ENCODE results near the gene CTNNBL1. TPM values are rescaled to one million over a fixed set of nuclear protein-coding genes. Genes with fewer than 3 reads are reported as not detected.

The CTNNBL1 gene
- total and polyA plus RNA-seq, 2 experiments from 2014 or later: 36.3 to 68.7 TPM

DNA sequence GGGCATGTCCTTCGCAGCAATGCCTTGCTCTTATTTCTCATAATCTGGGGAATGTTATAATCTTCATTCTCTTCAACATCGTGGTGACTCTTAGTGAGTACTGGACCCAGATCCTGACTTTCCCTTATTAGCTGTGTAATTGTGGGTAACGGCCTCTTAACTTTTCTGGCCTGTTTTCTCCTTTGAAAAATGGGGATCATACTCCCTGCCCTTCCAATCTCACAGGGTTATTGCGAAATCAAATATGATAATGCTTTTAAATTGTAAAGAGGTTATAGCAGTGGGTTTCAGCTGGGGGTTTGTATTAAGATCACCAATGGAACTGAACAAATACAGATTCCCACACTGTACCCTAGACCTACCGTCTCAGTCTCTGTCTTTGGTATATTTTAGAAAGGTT, 77.1 kb downstream of the CTNNBL1 start:
- no peaks in the 10 kb centered on the region for H3K27me3 Mint-ChIP-seq (ENCODE audit: insufficient read depth, low read depth, poor library complexity)
- H3K27ac ChIP-seq (ENCODE audit: low read depth): no peak overlapping the region
- no peaks in the 10 kb centered on the region; the same call in 2 of the 3 replicates for H3K36me3 Mint-ChIP-seq (ENCODE audit: low read depth)
- H4K20me1 ChIP-seq (replicated peaks; ENCODE audit: insufficient read depth): peaks cover 12% of the 10 kb centered on the region; the same call in 1 of the 2 replicates
- no peaks in the 10 kb centered on the region for H3K9me3 Mint-ChIP-seq
- no peaks in the 10 kb centered on the region for H3F3A ChIP-seq (replicated peaks; ENCODE audit: low read depth)
- H3K4me3 ChIP-seq: no peak overlapping the region
- H3K4me1 Mint-ChIP-seq: peaks cover 3% of the 10 kb centered on the region; the same call in 1 of the 3 replicates
- no peak for ATAC-seq
- no peaks in the 10 kb centered on the region for H3K27me3 ChIP-seq (ENCODE audit: insufficient read depth)
- TF ChIP-seq, protein P1, sequence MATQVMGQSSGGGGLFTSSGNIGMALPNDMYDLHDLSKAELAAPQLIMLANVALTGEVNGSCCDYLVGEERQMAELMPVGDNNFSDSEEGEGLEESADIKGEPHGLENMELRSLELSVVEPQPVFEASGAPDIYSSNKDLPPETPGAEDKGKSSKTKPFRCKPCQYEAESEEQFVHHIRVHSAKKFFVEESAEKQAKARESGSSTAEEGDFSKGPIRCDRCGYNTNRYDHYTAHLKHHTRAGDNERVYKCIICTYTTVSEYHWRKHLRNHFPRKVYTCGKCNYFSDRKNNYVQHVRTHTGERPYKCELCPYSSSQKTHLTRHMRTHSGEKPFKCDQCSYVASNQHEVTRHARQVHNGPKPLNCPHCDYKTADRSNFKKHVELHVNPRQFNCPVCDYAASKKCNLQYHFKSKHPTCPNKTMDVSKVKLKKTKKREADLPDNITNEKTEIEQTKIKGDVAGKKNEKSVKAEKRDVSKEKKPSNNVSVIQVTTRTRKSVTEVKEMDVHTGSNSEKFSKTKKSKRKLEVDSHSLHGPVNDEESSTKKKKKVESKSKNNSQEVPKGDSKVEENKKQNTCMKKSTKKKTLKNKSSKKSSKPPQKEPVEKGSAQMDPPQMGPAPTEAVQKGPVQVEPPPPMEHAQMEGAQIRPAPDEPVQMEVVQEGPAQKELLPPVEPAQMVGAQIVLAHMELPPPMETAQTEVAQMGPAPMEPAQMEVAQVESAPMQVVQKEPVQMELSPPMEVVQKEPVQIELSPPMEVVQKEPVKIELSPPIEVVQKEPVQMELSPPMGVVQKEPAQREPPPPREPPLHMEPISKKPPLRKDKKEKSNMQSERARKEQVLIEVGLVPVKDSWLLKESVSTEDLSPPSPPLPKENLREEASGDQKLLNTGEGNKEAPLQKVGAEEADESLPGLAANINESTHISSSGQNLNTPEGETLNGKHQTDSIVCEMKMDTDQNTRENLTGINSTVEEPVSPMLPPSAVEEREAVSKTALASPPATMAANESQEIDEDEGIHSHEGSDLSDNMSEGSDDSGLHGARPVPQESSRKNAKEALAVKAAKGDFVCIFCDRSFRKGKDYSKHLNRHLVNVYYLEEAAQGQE (IDR thresholded peaks at IDR 0.05; ENCODE audit: unreplicated experiment): no peak
- TF ChIP-seq, protein P2, sequence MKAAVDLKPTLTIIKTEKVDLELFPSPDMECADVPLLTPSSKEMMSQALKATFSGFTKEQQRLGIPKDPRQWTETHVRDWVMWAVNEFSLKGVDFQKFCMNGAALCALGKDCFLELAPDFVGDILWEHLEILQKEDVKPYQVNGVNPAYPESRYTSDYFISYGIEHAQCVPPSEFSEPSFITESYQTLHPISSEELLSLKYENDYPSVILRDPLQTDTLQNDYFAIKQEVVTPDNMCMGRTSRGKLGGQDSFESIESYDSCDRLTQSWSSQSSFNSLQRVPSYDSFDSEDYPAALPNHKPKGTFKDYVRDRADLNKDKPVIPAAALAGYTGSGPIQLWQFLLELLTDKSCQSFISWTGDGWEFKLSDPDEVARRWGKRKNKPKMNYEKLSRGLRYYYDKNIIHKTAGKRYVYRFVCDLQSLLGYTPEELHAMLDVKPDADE (IDR thresholded peaks at IDR 0.05): no peak
- TF ChIP-seq ZNF331 (CRISPR knock-in tag; IDR thresholded peaks at IDR 0.05; ENCODE audit: low read depth): no peak
- TF ChIP-seq, protein P3, sequence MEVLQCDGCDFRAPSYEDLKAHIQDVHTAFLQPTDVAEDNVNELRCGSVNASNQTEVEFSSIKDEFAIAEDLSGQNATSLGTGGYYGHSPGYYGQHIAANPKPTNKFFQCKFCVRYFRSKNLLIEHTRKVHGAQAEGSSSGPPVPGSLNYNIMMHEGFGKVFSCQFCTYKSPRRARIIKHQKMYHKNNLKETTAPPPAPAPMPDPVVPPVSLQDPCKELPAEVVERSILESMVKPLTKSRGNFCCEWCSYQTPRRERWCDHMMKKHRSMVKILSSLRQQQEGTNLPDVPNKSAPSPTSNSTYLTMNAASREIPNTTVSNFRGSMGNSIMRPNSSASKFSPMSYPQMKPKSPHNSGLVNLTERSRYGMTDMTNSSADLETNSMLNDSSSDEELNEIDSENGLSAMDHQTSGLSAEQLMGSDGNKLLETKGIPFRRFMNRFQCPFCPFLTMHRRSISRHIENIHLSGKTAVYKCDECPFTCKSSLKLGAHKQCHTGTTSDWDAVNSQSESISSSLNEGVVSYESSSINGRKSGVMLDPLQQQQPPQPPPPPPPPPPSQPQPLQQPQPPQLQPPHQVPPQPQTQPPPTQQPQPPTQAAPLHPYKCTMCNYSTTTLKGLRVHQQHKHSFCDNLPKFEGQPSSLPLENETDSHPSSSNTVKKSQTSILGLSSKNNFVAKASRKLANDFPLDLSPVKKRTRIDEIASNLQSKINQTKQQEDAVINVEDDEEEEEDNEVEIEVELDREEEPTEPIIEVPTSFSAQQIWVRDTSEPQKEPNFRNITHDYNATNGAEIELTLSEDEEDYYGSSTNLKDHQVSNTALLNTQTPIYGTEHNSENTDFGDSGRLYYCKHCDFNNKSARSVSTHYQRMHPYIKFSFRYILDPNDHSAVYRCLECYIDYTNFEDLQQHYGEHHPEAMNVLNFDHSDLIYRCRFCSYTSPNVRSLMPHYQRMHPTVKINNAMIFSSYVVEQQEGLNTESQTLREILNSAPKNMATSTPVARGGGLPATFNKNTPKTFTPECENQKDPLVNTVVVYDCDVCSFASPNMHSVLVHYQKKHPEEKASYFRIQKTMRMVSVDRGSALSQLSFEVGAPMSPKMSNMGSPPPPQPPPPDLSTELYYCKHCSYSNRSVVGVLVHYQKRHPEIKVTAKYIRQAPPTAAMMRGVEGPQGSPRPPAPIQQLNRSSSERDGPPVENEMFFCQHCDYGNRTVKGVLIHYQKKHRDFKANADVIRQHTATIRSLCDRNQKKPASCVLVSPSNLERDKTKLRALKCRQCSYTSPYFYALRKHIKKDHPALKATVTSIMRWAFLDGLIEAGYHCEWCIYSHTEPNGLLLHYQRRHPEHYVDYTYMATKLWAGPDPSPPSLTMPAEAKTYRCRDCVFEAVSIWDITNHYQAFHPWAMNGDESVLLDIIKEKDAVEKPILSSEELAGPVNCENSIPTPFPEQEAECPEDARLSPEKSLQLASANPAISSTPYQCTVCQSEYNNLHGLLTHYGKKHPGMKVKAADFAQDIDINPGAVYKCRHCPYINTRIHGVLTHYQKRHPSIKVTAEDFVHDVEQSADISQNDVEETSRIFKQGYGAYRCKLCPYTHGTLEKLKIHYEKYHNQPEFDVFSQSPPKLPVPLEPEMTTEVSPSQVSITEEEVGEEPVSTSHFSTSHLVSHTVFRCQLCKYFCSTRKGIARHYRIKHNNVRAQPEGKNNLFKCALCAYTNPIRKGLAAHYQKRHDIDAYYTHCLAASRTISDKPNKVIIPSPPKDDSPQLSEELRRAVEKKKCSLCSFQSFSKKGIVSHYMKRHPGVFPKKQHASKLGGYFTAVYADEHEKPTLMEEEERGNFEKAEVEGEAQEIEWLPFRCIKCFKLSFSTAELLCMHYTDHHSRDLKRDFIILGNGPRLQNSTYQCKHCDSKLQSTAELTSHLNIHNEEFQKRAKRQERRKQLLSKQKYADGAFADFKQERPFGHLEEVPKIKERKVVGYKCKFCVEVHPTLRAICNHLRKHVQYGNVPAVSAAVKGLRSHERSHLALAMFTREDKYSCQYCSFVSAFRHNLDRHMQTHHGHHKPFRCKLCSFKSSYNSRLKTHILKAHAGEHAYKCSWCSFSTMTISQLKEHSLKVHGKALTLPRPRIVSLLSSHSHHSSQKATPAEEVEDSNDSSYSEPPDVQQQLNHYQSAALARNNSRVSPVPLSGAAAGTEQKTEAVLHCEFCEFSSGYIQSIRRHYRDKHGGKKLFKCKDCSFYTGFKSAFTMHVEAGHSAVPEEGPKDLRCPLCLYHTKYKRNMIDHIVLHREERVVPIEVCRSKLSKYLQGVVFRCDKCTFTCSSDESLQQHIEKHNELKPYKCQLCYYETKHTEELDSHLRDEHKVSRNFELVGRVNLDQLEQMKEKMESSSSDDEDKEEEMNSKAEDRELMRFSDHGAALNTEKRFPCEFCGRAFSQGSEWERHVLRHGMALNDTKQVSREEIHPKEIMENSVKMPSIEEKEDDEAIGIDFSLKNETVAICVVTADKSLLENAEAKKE (CRISPR knock-in tag; IDR thresholded peaks at IDR 0.05): no peak
- TF ChIP-seq CREB1 (CRISPR knock-in tag; IDR thresholded peaks at IDR 0.05; ENCODE audit: low read depth): no peak
- no peak for TF ChIP-seq NANOG (IDR thresholded peaks at IDR 0.05; ENCODE audit: borderline replicate concordance)
- no peak for TF ChIP-seq EZH2 (IDR thresholded peaks at IDR 0.05; ENCODE audit: low read depth, unreplicated experiment)
- no peak for TF ChIP-seq ZNF114 (CRISPR knock-in tag; IDR thresholded peaks at IDR 0.05)
- TF ChIP-seq, protein P4, sequence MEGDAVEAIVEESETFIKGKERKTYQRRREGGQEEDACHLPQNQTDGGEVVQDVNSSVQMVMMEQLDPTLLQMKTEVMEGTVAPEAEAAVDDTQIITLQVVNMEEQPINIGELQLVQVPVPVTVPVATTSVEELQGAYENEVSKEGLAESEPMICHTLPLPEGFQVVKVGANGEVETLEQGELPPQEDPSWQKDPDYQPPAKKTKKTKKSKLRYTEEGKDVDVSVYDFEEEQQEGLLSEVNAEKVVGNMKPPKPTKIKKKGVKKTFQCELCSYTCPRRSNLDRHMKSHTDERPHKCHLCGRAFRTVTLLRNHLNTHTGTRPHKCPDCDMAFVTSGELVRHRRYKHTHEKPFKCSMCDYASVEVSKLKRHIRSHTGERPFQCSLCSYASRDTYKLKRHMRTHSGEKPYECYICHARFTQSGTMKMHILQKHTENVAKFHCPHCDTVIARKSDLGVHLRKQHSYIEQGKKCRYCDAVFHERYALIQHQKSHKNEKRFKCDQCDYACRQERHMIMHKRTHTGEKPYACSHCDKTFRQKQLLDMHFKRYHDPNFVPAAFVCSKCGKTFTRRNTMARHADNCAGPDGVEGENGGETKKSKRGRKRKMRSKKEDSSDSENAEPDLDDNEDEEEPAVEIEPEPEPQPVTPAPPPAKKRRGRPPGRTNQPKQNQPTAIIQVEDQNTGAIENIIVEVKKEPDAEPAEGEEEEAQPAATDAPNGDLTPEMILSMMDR (conservative IDR thresholded peaks at IDR 0.05; ENCODE audit: low read depth in 2 of 2): no peak
- no peak for TF ChIP-seq STAT1 (IDR thresholded peaks at IDR 0.05; ENCODE audit: unreplicated experiment)
- no peak for TF ChIP-seq EZH2phosphoT487 (IDR thresholded peaks at IDR 0.05; ENCODE audit: unreplicated experiment)
- TF ChIP-seq POLR2AphosphoS5 (IDR thresholded peaks at IDR 0.05; ENCODE audit: low read depth): no peak
- TF ChIP-seq JUNB (IDR thresholded peaks at IDR 0.05; ENCODE audit: unreplicated experiment): no peak
- DNase-seq (ENCODE audit: low spot score): no peak
- H3K27ac Mint-ChIP-seq: no peak overlapping the region
- H3K79me2 ChIP-seq (replicated peaks; ENCODE audit: insufficient read depth): no peaks in the 10 kb centered on the region
- no peaks in the 10 kb centered on the region for H3K36me3 ChIP-seq (ENCODE audit: insufficient read depth)
- H3K4me3 Mint-ChIP-seq: no peak overlapping the region
- H2AFZ ChIP-seq: no peak overlapping the region
- no peaks in the 10 kb centered on the region for H3K4me1 ChIP-seq (ENCODE audit: insufficient read depth)
- no peaks in the 10 kb centered on the region for H3K9me2 ChIP-seq (ENCODE audit: insufficient read depth)
- no peak overlapping the region for H3K4me2 ChIP-seq

All from GM23338 (cell line).